KOPT-K1 (cell line): ENCODE data around the gene BCL2L13.

Experiments
- H3K27ac ChIP-seq: fragments of 200-600 bp; sonication (generic); 2 replicates; pipeline ENCODE4 v1.5.1; 2016; ENCODE audit warnings: antibody characterized with exemption, mild to moderate bottlenecking, low read depth, low read length; ENCODE audit not compliant: poor library complexity, severe bottlenecking
- H3K36me3 ChIP-seq: fragments of 200-600 bp; sonication (generic); 2 replicates; pipeline ENCODE4 v1.5.1; 2017; ENCODE audit warnings: antibody characterized with exemption, mild to moderate bottlenecking, low read length, moderate library complexity; ENCODE audit not compliant: insufficient read depth
- H3K9me3 ChIP-seq: fragments of 200-600 bp; sonication (generic); 2 replicates; pipeline ENCODE4 v1.5.1; 2017; ENCODE audit warnings: antibody characterized with exemption, low read length, mild to moderate bottlenecking; ENCODE audit not compliant: insufficient read depth, poor library complexity, severe bottlenecking

BCL2L13 gene

GRCh38 chr22:17724241-17724640 lies 85.7 kb downstream of the BCL2L13 start:
- Histone ChIP-seq H3K36me3 (peaks cover 10% of the 10 kb centered on the region; the same call in 1 of the 2 replicates), H3K9me3 (no peaks in the 10 kb centered on the region), H3K27ac (no peak overlapping the region)

DNA sequence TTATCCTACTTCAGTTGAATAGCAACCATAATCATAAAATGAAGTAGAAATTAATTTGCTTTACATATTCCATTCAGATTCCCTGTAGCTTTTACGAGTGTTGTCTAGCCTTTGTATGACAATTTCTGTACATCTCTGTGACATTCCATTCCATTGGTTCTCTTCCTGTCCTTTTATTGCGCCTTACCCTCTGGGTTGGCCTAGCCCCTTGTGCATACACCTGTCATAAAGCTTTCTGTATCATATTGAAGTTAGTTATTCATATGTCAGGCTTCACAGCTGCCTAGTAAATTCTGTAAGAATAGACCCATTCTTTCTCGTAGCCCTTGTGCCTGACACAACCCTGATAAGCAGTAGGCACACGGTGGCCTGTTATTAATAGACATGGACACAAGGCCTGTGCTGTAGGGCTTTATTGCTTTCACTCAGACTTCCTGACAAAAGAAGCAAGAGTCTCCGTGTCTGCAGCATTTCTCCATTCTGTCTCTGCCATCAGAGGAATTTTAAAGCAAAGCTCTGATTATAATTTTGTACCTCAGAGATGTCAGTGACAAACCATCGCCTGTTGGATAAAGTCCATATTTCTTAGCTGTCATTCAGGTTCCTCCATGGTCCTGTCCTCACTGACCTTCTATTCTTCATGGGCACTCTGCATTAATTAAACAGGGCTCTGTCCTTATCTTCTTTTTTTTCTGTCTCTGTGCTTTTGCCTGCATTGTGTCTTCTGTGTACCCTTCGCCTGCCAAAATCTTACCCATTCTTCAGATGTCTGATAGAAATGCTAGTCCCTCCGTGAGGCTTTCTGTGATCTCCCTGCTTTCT lies 86.3 kb downstream of the BCL2L13 start:
- no peak overlapping the region for H3K27ac ChIP-seq

GRCh38 chr22:17725500-17725796 lies 86.9 kb downstream of the BCL2L13 start:
- no peak overlapping the region for H3K27ac ChIP-seq
- H3K36me3 ChIP-seq: peaks cover 20% of the 10 kb centered on the region; the same call in 1 of the 2 replicates

More for the DNA sequence above, 86.3 kb downstream of the BCL2L13 start:
- no peaks in the 10 kb centered on the region for H3K9me3 ChIP-seq
- peaks cover 16% of the 10 kb centered on the region; the same call in 1 of the 2 replicates for H3K36me3 ChIP-seq

DNA sequence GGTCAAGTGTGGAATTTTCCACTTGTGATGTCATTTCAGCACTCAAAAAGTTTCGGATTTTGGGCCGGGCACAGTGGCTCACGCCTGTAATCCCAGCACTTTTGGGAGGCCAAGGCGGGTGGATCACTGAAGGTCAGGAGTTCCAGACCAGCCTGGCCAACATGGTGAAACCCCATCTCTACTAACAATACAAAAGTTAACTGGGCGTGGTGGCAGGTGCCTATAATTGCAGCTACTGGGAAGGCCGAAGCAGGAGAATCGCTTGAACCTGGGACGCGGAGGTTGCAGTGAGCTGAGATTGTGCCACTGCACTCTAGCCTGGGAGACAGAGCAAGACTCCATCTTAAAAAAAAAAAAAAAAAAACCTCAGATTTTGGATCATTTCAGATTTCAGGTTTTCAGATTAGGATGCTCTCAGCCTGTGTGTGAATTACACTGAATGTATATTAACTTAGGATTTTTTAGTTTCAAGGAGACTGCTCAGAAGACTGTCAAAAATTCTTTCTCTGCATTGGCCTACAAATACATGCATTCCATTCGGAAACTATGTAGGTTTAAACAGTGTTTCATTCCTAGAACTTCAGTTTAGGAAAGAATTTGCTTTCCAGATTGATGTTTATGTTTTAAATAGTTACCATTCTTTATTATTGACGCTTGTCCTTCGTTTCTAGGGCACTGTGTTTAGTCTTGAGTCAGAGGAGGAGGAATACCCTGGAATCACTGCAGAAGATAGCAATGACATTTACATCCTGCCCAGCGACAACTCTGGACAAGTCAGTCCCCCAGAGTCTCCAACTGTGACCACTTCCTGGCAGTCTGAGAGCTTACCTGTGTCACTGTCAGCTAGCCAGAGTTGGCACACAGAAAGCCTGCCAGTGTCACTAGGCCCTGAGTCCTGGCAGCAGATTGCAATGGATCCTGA lies 87.7 kb downstream of the BCL2L13 start:
- H3K36me3 ChIP-seq: peaks cover 24% of the 10 kb centered on the region; the same call in 1 of the 2 replicates
- H3K27ac ChIP-seq: peak overlapping the region; percentile 36
- H3K9me3 ChIP-seq: no peaks in the 10 kb centered on the region

More at GRCh38 chr22:17725500-17725796, 86.9 kb downstream of the BCL2L13 start:
- no peaks in the 10 kb centered on the region for H3K9me3 ChIP-seq

- Histone ChIP-seq H3K9me3 (no peaks in the 10 kb centered on the region), H3K27ac (peak overlapping the region; percentile 36), H3K36me3 (peaks cover 33% of the 10 kb centered on the region)
Observed at GRCh38 chr22:17726928-17727897, 88.7 kb downstream of the BCL2L13 start.

DNA sequence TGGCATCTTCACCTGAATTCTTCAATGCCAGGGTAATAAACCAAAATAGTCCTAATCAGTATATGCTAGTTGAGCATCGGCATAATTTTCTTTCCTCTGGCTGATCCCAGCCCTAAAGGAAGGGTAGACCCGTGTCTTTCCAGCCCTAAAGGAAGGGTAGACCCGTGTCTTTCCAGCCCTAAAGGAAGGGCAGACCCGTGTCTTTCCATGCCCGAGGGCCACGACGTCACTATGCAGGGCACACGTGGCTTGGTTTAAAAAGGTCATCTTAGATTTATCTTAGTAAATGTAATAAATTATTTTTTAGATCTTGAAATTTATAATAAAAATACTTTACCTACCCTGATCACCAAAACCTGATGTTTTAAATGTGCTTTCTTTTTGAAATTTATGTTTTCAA lies 90.2 kb downstream of the BCL2L13 start:
- Histone ChIP-seq H3K27ac (no peak overlapping the region), H3K9me3 (no peaks in the 10 kb centered on the region), H3K36me3 (peaks cover 49% of the 10 kb centered on the region)

GRCh38 chr22:17729561-17729960 lies 91.0 kb downstream of the BCL2L13 start:
- H3K27ac ChIP-seq: no peak overlapping the region
- peaks cover 57% of the 10 kb centered on the region for H3K36me3 ChIP-seq
- H3K9me3 ChIP-seq: no peaks in the 10 kb centered on the region

DNA sequence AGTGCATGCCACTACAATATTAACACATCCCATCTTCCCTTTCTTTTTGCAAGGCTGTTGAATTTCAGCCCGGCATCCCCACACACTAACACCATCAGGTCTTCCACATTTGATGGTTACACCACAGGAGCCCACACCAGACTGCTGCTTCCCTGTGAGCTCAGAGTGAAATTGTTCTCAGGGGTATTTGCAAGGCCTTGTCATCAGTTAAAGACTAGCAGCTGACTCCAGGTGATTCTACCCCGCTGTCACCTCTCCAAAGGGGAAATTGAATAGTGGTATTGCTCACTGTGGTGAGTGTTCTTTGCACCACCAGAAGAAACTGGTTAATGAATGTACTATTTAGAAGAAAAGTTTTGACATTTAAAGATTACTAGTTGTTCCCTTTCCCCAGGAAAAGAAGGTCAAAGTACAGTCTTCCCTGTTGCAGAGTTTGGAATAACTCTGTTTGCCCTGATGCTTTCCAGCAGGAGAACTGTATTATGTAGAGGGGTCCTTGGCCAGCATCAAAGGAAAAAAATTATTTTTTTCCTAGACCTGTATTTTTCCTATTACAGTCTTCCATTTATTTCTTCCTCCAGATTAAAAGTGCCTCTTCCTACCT lies 93.8 kb downstream of the BCL2L13 start:
- no peak overlapping the region for H3K27ac ChIP-seq
- peaks cover 84% of the 10 kb centered on the region for H3K36me3 ChIP-seq
- no peaks in the 10 kb centered on the region for H3K9me3 ChIP-seq

DNA sequence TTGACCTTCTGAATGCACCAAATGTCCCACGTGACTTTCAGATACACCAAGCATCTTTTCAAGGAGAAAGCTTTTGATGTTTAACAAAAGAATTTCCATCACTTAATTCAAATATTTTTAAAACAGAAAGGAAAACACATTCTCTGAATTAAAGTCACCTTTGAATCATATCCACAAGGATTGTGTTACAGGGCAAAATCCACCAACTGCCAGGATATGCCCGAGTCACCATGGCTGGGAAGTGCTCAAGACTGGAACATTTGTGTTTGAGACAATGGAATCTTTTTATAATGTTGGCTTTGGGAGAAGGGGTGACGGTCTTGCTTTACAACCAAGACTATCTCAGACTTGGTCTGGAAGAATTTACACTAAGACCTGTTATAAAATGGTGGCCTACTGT lies 94.9 kb downstream of the BCL2L13 start:
- H3K27ac ChIP-seq: peak overlapping the region; percentile 31
- peaks cover 85% of the 10 kb centered on the region for H3K36me3 ChIP-seq
- no peaks in the 10 kb centered on the region for H3K9me3 ChIP-seq

DNA sequence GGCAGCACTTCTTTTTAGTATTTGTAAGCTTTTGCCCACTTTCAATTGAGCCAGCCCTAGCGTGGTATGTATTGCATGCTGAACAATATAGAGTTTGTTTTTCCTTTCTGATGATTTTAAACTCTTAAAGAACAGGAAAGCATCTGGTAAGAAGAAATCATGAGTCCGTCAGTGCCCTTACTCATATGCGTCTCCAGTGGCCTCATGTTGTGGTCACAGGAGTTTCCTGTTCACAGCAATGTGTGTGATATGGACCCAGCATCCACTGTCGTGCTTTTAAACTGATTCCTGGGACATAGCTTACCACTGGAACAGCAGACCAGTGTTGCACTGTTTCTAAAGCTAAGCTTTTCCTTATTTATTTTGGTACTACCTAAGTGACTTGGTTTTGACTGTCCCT lies 95.6 kb downstream of the BCL2L13 start:
- H3K36me3 ChIP-seq: peaks cover 92% of the 10 kb centered on the region

DNA sequence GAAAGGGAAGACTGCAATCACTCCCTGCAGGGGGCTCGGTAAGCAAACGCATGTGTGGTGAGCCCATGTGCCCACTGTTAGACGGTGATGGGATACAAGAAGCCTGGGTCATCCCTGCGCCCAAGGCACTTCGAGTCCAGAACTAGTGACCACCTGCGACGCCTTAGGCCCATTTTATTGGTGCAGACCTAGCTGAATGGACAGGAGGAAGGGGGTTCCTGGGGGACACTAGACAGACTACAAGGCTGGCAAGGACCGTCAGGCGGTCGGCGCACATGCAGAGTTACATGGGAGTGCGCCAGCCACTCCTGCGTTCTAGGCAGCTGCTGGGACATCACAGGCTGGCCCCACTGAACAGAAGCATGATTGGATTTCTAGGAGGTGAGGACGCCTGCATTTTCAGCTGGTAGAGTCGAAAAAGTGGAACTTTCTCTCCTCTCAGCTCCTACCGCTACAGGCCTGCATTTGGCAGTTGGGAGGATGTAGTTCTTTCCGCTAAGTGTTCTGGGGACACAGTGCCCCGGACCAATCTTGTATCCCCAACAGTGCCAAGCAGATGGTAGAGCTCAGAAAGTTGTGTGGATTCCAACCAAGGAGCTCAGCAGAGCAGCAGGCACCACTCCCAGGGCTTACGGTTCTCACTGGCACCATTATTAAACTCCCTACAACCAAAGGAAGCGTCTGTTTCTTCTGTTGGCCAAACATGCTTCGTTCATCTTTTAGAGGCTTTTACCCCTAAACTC lies 100.0 kb downstream of the BCL2L13 start:
- no peaks in the 10 kb centered on the region for H3K9me3 ChIP-seq
- H3K27ac ChIP-seq: no peak overlapping the region
- peaks cover 95% of the 10 kb centered on the region for H3K36me3 ChIP-seq

More for the DNA sequence above, 95.6 kb downstream of the BCL2L13 start:
- Histone ChIP-seq H3K9me3 (no peaks in the 10 kb centered on the region), H3K27ac (peak overlapping the region; percentile 31)

DNA sequence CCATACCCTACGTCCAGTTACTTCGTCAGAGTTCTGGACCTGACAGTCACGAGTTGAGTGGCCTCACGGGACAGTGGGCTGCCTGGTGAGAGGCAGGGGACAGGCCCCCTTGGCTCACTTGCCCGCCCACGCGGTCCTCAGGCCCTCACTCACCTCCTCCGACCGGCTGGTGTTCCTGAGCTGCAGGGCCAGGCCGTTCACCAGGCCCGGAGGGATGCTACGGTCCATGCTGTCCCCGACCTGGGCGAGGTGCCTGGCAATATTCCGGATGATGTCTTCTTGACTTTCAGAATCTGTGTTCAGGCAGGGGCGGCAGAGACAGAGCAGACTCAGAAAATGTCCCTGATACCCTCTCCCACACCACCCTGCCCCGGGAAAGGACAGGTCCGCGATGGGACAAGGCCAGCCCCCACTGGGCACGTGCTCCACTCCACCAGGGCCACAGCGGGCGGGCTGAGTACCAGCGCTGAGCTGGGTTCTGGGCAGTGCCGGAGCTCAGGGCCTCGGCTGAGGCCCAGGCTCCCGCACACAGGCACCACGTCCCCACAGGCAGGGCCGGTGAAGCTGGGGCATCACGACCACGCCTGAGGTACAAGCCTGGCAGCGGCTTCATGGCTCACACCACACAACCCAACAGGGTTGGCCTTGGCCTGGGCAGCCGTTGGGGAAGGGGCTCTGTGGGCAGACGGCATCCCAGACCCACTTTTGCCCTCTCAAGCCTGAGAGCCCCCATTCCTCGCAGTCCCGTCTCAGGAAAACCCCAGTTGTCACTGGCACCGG lies 100.8 kb downstream of the BCL2L13 start:
- Histone ChIP-seq H3K9me3 (no peaks in the 10 kb centered on the region), H3K27ac (no peak overlapping the region), H3K36me3 (peaks cover 95% of the 10 kb centered on the region)

DNA sequence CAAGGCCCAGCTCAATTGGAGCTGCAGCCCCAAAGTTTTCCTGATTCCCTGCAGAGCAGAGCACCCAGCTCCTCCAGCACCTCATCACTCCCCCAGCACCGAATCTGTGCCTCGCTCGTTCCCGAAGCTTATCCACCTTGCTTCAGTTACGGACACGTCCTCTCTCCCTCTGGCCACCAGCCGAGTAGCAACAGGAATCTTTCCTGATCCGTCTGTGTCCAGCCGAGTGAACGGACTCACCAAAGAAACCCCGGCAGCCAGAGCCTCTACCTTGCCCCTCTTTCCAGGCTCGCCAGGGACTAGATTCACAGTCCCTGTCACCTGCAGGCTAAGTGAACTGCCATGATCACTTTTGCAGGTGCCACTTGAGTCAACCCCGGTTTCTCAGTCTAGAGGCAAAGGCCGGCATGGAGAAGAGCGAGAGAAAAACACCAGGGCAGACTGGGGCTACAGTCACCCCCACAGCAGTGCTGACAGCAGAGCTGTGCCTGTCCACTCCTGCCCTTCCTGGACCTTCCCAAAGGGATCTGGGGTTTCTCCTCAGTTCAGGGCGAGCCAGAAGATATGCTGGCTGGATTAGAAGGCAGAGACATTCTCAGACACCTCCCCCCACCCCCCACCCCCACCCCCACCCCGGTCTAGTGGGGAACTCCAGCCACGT lies 103.4 kb downstream of the BCL2L13 start:
- Histone ChIP-seq H3K27ac (no peak overlapping the region), H3K9me3 (no peaks in the 10 kb centered on the region), H3K36me3 (peaks cover 83% of the 10 kb centered on the region)
